Esophagus mucosa (tissue), 1 donor: ENCODE data around the gene PTTG1IP. TPM values are rescaled to one million over a fixed set of nuclear protein-coding genes. Genes with fewer than 3 reads are reported as not detected.
"Not testable (repeated sequence)": the region's sequence is repeated elsewhere in the genome, so short reads cannot be mapped to it uniquely, and the experiment has no call there.

Source experiments
- ATAC-seq: fragments of 200-7000 bp; cut with Tn5 transposase; one replicate; pipeline ENCODE4 v1.9.1; 2020
- total RNA-seq: library from RNA; stranded (reverse); gene quantifications from one replicate; pipeline ENCODE4 v1.2.4, GENCODE V29; 2023
- donor health status: DM: yes; HTN: yes; CAD: no.

The PTTG1IP gene, protein sequence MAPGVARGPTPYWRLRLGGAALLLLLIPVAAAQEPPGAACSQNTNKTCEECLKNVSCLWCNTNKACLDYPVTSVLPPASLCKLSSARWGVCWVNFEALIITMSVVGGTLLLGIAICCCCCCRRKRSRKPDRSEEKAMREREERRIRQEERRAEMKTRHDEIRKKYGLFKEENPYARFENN
- 67.1 TPM for total RNA-seq

GRCh38 chr21:44873356-44874239 lies at the start of gene PTTG1IP:
PTTG1IP (minus strand) TSS chr21:44873690; CDS start chr21:44873616, 74 bp downstream.
- ATAC-seq = peak; percentile 85

DNA sequence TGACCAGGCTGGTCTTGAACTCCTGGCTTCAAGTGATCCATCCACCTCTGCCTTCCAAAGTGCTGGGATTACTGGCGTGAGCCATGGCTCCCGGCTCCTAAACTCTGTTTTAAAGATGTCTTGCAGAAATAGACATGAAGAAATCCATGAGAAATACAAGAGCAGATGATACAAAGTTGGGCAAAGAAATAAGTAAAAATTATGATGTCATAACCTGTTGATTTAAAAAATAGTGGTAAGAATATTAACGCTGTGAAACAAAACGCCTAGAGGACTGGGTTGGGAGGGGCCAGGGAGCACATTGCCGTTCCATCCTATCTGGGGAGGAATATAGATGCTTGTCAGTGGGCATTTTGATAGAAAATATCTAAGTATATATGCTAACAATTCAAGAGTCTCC lies 48.4 kb upstream of the PTTG1IP start:
- ATAC-seq = no peak

GRCh38 chr21:44920694-44921604 lies 47.5 kb upstream of the PTTG1IP start, which contains the start of gene ITGB2:
ITGB2 (minus strand) TSS chr21:44920899; CDS start chr21:44910782, 10,117 bp downstream.
- peak; percentile 28 for ATAC-seq

GRCh38 chr21:44919913-44920693 lies 46.6 kb upstream of the PTTG1IP start:
- peak; percentile 6 for ATAC-seq

DNA sequence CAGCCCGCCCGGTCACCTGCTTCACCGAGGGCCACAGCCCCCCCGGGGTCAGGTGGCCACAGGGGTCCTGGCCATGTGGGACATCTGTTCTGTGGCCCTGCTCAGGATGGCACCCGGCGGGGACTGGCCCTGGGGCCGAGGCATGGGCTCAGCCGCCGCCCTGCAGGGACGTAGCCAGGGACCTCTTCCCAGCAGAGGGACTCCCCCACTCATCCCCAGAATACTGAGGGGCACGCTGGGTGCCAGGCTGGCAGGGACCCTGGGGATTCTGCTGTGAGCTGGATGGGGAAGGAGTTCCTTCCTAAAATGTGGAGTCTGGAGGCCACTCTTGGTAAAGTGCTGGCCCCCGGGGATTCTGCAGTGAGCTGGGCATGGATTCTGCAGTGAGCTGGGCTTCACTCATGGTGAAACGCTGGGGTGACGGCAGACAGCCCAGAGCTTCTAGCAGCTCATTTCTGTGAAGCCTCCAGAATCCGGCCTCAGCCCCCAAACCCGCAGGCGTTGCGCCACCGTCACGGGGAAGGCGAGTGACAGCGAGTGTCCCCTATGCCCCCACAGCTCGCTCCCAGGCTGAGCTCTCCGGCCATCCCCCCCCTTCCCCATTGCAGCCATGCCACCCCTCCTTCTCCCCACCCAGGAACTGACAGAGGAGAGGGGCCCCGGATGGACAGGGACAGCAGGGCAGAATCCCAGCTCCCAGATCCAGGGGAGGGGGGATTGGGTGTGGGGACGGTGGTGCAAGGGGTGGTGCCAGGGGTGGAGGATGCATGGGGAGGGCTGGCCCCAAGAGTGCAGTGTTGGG lies 45.8 kb upstream of the PTTG1IP start:
- no peak for ATAC-seq

DNA sequence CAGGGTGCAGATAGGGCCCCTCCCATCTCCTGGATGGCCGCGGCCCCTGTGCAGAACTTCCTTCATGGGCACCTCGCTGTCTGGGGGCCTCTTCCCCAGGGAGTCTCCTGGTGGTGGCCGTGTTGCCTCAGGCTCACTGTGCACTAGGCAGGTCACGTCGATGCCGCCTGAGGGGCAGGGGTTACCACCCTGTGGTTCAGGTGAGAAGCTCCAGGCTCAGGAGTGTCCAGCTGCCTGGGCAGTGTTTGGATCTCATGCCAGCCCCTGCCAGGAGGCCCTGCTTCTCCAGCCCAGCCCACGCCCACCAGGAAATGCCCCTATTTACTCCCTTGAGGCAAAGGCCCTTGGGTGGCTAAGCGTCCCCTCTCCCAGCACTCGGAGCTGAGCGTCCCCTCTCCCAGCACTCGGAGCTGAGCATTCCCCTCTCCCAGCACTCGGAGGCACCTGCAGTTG lies 45.1 kb upstream of the PTTG1IP start:
- ATAC-seq = no peak

DNA sequence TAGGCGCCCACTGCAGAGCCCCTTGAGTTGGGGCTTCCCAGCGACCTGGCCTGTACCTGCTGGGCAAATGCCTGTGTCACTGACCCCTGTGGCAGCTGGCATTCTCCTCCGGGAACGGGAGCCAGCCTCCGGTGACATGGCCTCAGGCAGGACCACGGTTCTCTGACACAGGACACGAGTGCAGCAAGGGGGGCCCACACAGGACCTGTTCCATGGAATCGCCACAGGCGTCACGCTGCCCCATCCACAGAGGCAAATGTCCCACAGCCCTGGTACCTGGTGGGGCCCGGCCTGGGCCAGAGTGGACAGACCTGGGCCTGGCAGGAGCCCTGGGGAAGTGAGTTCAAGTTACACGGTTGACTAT lies 44.6 kb upstream of the PTTG1IP start:
- no peak for ATAC-seq

DNA sequence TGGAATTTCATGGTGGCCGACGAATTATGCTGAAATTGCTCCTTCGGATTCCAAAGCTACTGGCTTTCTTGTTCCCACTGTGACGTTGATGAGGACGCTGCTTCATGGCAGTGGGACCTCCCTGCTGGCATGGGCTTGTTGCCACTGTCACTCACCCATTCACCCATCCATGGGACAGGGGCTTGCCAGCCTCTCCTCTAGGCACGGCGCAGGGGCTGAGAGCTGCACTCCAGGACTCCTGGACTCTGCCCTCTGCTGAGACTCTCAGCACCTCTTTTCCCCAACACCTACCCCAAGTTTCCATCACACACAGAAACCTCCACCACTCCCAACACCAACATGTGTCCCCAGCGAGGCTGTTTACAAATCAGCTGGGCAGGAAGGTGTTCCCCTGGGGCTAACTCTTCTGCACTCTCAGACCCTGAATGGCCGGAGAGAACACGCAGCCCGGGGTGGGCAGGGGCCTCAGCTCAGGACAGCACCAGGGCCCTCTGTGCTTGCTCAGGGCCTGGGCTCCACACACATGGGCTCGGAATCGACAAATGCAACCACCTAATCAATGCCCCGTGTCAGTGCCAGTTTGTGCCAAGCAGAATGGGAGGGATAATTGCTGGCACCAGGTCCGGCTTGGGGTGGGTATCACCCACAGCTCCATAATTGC lies 44.1 kb upstream of the PTTG1IP start:
- no peak for ATAC-seq

- peak; percentile 54 for ATAC-seq
Measured at GRCh38 chr21:44916965-44917364, 43.5 kb upstream of the PTTG1IP start.

- ATAC-seq = no peak
Measured at GRCh38 chr21:44914176-44914874, 40.8 kb upstream of the PTTG1IP start.

DNA sequence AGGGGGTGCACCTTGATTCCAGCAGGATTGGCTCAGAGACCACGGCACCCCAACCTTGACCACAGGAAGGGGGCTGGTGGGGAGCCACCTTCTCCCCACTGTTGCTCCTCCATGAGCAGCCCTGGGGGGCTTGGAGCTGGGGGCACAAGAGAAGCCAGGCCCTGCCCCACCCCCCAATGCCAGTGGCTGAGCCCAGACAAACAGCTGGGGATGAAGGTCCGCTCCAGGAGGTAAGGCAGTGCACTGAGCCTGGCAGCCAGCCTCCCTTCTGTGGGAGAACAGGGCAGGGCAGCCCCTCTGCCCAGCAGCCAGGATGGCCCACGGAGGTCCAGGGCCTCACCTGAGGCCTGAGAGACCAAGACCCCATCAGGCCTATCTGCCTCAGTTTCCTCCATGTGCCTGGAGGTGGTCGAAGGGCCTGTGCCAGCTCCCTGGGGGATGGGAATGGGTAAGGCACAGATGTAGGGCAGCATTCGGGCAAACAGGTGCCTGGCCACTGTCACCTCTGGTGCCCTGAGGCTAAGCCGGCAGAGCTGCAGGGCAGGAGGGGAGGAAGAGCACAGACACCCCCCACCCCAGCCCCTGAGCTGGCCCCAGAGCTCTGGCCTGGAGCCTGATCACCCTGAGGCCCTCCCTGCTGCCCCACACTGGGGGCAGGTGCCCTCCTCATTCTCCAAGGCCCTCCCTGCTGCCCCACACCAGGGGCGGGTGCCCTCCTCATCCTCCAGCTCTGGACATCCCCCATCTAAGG lies 40.1 kb upstream of the PTTG1IP start:
- no peak for ATAC-seq

- ATAC-seq = not testable (repeated sequence)
Measured at GRCh38 chr21:44912506-44913412, 39.3 kb upstream of the PTTG1IP start.

DNA sequence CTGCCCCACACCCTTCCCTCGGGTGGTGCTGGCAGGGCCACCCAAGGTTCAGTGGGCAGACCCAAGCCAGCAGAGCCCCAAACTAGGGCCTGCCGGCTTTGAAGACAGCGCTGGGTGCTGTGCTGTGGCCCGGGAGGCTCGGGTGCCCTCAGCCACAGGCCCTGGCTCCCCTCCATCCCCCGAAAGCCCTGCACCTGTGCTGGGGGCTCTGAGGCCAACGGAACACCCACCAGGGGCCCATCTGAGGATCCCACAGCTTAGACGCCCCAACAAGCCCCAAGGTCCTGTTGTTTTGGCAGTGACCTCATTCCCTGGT lies 38.6 kb upstream of the PTTG1IP start:
- peak; percentile 56 for ATAC-seq

GRCh38 chr21:44911384-44912157 lies 38.1 kb upstream of the PTTG1IP start:
- peak; percentile 73 for ATAC-seq

DNA sequence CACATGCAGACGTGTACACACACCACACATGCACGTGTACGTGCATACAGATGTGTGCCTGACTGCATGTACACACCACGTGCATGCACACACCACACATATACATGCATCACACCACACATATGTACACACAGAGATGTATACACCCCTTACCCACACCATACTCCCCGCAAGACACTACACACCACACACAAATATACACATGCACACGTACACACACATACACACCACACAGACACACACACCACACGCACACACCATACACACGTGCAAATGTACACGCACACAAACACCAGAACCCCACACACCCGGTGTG lies 37.5 kb upstream of the PTTG1IP start:
- no peak for ATAC-seq

DNA sequence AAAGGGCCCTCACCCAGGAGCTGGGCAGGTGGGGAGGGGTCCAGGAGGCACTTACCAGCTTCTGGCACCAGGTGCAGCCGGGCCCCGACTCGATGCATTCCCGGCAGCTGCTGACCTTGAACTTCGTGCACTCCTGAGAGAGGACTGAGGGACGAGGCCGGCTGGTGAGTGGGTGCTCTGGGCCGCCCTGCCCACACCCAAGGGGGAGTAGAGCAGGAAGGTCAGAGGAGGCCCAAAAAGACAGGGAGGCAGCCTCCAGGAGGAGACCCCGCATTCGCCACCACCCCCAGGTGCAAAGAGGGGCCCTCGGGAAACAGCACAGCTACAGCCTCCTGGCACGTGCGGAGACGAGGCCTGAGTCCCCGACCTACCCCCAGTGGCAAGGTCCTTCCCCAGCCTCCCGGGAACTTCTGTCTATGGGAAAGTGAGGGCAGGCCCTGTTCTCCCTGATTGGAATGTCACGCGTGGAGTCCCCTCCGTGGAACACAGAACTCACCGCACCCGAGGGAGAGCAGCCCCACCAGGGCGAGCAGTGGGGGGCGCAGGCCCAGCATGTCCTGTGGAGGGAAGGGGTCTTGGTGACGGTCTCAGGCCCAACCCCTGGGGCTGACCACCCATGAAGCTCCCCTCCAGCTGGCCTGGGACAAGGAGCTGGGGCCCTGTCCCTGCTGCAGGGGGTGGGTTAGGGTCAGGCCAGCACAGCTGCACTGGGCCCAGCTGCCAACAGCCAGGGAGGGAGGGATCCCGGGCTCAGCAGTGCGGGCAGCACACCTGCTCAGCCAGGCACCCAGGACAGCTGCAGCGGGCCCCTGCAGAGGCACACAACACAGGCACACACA lies 37.0 kb upstream of the PTTG1IP start:
- peak; percentile 2 for ATAC-seq

DNA sequence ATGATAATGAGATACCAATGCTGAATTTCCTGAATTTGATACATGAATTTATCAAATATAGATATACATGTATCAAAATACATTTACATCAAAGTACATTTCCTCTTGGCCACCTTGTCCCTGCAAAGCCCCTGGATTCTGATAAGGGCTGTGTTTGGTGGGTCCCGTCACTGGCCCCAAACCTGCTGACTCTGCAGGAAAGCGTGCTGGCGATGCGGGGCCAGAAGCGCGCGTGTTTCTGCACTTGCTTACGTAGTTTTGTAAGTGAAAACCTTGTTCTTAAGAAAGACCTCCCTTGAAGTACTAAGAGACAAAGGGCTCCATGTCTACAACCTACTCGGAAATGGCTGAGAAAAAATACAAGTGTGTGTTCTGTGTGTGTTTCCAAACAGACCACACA lies 36.2 kb upstream of the PTTG1IP start:
- no peak for ATAC-seq
